ENCODE data around the gene PRTN3.
A peak's percentile ranks its signal among the peaks of the same experiment; 100 is the strongest.

Gene PRTN3

DNA sequence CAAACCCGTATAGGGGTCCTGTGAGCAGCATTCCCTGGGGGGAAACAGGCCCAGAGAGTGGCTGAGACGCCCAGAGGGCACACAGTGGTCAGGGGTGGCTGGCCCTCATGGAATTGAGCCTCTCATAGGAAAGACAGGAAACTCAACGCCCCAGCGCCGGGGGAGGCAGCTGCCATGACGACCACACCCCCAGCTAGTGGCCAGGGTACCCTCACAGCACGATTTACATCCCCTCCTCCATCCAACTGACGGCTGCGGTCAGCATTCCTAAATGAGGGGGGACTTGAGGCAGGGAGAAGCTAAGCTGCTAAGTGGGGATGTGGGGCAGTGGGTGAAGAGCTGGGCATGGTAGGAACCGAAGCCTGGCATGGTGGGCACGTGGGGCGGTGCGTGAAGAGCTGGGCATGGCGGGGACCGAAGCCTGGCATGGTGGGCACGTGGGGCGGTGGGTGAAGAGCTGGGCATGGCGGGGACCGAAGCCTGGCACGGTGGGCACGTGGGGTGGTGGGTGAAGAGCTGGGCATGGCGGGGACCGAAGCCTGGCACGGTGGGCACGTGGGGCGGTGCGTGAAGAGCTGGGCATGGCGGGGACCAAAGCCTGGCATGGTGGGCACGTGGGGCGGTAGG lies 42.2 kb downstream of the PRTN3 start:
- H3K18ac ChIP-seq (ENCODE audit: low read length) = no peak overlapping the region
- H3K56ac ChIP-seq (ENCODE audit: low read length) = no peak overlapping the region
- no peak overlapping the region for H3K9ac ChIP-seq (ENCODE audit: low read length)
- no peaks in the 10 kb centered on the region for H3K27me3 ChIP-seq (ENCODE audit: insufficient read depth, low read length, poor library complexity)
- H3K79me1 ChIP-seq (ENCODE audit: low read length) = no peaks in the 10 kb centered on the region
- H4K5ac ChIP-seq (ENCODE audit: low read length) = no peak overlapping the region
- no peak overlapping the region for H2BK5ac ChIP-seq (ENCODE audit: low read length)
- H3K27ac ChIP-seq (ENCODE audit: low read depth, low read length) = no peak overlapping the region
- no peak overlapping the region for H3K4me3 ChIP-seq (ENCODE audit: low read length)
- H3K36me3 ChIP-seq (ENCODE audit: control insufficient read depth, insufficient read depth, low read length) = peaks cover 3% of the 10 kb centered on the region
- no peak overlapping the region for H3K4ac ChIP-seq (ENCODE audit: low read depth, low read length)
- H4K8ac ChIP-seq (ENCODE audit: low read depth, low read length) = no peak overlapping the region
- H2AK5ac ChIP-seq (ENCODE audit: low read length) = no peak overlapping the region
- no peaks in the 10 kb centered on the region for H3K4me1 ChIP-seq (ENCODE audit: control insufficient read depth, low read depth, low read length)
- H3K79me2 ChIP-seq (ENCODE audit: control insufficient read depth, insufficient read depth, low read length) = no peaks in the 10 kb centered on the region
- no peak overlapping the region for H2BK120ac ChIP-seq (ENCODE audit: low read depth, low read length)
- no peak overlapping the region for H3K23ac ChIP-seq (ENCODE audit: low read length)
- no peak overlapping the region for H3K4me2 ChIP-seq (ENCODE audit: low read length)
- H2BK15ac ChIP-seq (replicated peaks; ENCODE audit: low read depth) = no peak overlapping the region
- no peak for DNase-seq
- no CpG with 5 or more reads among the region's 30 CpGs for WGBS (ENCODE audit: extremely low coverage, insufficient coverage, low lambda C conversion rate)

DNA sequence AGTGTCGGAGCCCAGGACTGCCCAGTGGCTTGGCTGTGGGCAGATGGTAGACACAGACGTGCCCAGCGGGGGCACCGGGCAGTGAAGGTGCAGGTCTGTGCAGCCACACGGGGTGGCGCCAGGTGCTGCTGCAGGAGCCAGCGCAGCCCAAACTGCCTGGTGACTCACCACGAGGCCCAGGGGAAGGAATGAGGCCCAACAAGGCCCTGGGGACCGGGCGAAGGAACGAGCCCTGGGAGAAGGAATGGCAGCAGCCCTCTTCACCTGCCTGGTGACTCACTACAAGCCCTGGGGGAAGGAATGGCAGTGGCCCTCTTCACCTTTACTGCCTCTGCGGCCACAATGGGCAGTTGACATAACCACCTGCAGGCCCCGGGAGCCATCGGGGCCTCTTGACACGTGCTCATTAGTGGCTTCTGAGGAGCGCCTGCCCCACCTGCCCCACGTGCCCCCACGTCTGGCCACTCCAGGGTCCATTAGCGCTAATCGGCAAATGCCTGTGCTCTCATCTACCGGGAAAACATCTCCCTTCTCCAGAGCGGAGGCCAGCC lies 42.9 kb downstream of the PRTN3 start:
- H3K56ac ChIP-seq (ENCODE audit: low read length) = no peak overlapping the region
- peak; percentile 82 for DNase-seq
- H3K79me2 ChIP-seq (ENCODE audit: control insufficient read depth, insufficient read depth, low read length) = no peaks in the 10 kb centered on the region
- H3K36me3 ChIP-seq (ENCODE audit: control insufficient read depth, insufficient read depth, low read length) = peaks cover 3% of the 10 kb centered on the region
- no peak overlapping the region for H3K4me3 ChIP-seq (ENCODE audit: low read length)
- no peak overlapping the region for H2AK5ac ChIP-seq (ENCODE audit: low read length)
- H3K27me3 ChIP-seq (ENCODE audit: insufficient read depth, low read length, poor library complexity) = no peaks in the 10 kb centered on the region
- no peak overlapping the region for H4K8ac ChIP-seq (ENCODE audit: low read depth, low read length)
- H4K5ac ChIP-seq (ENCODE audit: low read length) = no peak overlapping the region
- no peaks in the 10 kb centered on the region for H3K79me1 ChIP-seq (ENCODE audit: low read length)
- H3K9ac ChIP-seq (ENCODE audit: low read length) = no peak overlapping the region
- no peaks in the 10 kb centered on the region for H3K4me1 ChIP-seq (ENCODE audit: control insufficient read depth, low read depth, low read length)
- H2BK5ac ChIP-seq (ENCODE audit: low read length) = no peak overlapping the region
- no peak overlapping the region for H3K4me2 ChIP-seq (ENCODE audit: low read length)
- H2BK15ac ChIP-seq (replicated peaks; ENCODE audit: low read depth) = no peak overlapping the region
- no peak overlapping the region for H3K4ac ChIP-seq (ENCODE audit: low read depth, low read length)
- H3K27ac ChIP-seq (ENCODE audit: low read depth, low read length) = no peak overlapping the region
- no peak overlapping the region for H3K23ac ChIP-seq (ENCODE audit: low read length)
- H2BK120ac ChIP-seq (ENCODE audit: low read depth, low read length) = no peak overlapping the region
- no peak overlapping the region for H3K18ac ChIP-seq (ENCODE audit: low read length)
- whole genome bisulfite sequencing (ENCODE audit: extremely low coverage, insufficient coverage, low lambda C conversion rate) = no CpG with 5 or more reads among the region's 22 CpGs

DNA sequence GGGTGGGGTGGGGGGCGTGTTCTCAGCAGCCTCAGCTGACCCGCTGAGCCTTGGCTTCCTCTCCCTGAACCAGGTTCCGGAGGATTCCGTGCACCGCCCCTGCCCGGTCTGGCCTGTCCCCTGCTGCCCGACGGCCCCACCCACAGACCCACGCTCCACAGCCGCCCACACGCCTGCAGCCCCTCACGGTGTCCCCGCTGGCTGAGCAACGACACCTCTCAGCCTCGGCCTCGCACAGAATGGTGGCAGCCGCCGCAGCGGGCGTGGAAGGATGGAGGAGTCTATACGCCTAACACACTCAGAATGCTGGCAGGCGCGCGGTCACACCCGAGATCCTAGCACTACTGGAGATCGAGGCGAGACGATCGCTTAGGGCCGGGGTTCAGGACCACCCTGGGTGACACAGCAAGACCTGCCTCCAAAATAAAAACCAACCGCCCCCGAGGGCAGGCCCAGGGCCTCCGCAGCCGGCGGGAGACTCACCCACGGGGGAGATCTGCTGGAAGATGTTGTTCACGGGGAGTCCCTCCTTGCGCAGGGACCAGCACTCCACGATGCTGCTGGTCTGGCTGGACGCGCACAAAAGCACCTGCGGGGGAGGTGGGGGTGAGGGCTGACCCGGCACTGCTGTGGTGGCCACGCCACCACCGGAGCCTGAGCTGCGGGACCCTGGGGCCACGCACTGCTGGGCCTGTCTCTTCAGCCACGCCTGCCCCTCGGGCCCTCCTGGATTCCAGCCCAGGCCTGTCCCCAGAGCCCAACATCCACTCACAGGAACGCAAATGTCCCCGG lies 43.8 kb downstream of the PRTN3 start:
- Histone ChIP-seq H4K8ac (ENCODE audit: low read depth, low read length) (no peak overlapping the region), H2BK5ac (ENCODE audit: low read length) (no peak overlapping the region), H3K27ac (ENCODE audit: low read depth, low read length) (no peak overlapping the region), H3K4ac (ENCODE audit: low read depth, low read length) (no peak overlapping the region), H3K9ac (ENCODE audit: low read length) (no peak overlapping the region), H3K27me3 (ENCODE audit: insufficient read depth, low read length, poor library complexity) (no peaks in the 10 kb centered on the region), H3K23ac (ENCODE audit: low read length) (no peak overlapping the region), H3K4me1 (ENCODE audit: control insufficient read depth, low read depth, low read length) (no peaks in the 10 kb centered on the region), H3K79me2 (ENCODE audit: control insufficient read depth, insufficient read depth, low read length) (no peaks in the 10 kb centered on the region), H3K4me2 (ENCODE audit: low read length) (no peak overlapping the region), H3K36me3 (ENCODE audit: control insufficient read depth, insufficient read depth, low read length) (peaks cover 3% of the 10 kb centered on the region), H3K4me3 (ENCODE audit: low read length) (no peak overlapping the region), H3K56ac (ENCODE audit: low read length) (no peak overlapping the region), H2AK5ac (ENCODE audit: low read length) (no peak overlapping the region), H2BK120ac (ENCODE audit: low read depth, low read length) (no peak overlapping the region), H3K18ac (ENCODE audit: low read length) (no peak overlapping the region), H2BK15ac (replicated peaks; ENCODE audit: low read depth) (no peak overlapping the region), H4K5ac (ENCODE audit: low read length) (no peak overlapping the region), H3K79me1 (ENCODE audit: low read length) (no peaks in the 10 kb centered on the region)
- DNase-seq = no peak
- no CpG with 5 or more reads among the region's 51 CpGs for WGBS (ENCODE audit: extremely low coverage, insufficient coverage, low lambda C conversion rate)

DNA sequence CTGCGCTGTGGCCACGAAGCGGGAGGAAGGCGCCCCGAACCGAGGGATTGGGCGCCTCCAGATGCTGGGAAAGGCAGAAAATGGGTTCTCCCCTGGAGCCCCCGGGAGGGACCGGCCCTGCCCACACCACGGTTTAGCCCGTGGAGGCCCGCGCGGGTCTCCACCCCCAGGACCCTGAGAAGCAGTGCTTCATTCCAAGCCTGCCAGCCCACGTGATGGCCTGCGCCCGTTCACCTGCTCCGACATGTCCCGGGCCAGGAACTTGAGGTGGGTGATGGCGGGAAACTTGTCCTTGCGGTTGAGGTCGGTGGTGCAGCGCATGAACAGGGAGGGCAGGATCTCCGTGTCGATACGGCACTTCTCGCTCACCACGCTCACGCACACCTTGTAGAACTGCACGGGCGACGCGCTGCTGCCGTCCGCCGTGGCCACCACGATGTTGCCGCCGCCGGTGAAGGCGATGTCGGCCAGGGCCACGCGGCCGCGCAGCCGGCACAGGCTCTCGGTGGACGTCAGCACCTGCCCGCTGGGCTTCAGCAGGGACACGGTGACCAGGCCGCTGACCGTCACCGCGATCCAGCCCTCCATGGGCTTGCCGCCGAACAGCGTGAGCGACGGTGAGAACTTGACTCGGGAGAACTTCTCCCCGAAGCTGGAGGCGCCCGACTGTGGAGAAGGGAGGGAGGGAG lies 44.9 kb downstream of the PRTN3 start:
- no peak overlapping the region for H3K27ac ChIP-seq (ENCODE audit: low read depth, low read length)
- no CpG with 5 or more reads among the region's 64 CpGs for WGBS (ENCODE audit: extremely low coverage, insufficient coverage, low lambda C conversion rate)
- no peak overlapping the region for H3K4ac ChIP-seq (ENCODE audit: low read depth, low read length)
- H3K56ac ChIP-seq (ENCODE audit: low read length) = no peak overlapping the region
- peaks cover 3% of the 10 kb centered on the region for H3K36me3 ChIP-seq (ENCODE audit: control insufficient read depth, insufficient read depth, low read length)
- no peak overlapping the region for H3K23ac ChIP-seq (ENCODE audit: low read length)
- no peak overlapping the region for H2BK120ac ChIP-seq (ENCODE audit: low read depth, low read length)
- no peaks in the 10 kb centered on the region for H3K79me2 ChIP-seq (ENCODE audit: control insufficient read depth, insufficient read depth, low read length)
- no peak overlapping the region for H2AK5ac ChIP-seq (ENCODE audit: low read length)
- no peak overlapping the region for H3K18ac ChIP-seq (ENCODE audit: low read length)
- no peak overlapping the region for H3K4me2 ChIP-seq (ENCODE audit: low read length)
- H4K5ac ChIP-seq (ENCODE audit: low read length) = no peak overlapping the region
- no peak overlapping the region for H3K4me3 ChIP-seq (ENCODE audit: low read length)
- no peak overlapping the region for H2BK5ac ChIP-seq (ENCODE audit: low read length)
- no peaks in the 10 kb centered on the region for H3K27me3 ChIP-seq (ENCODE audit: insufficient read depth, low read length, poor library complexity)
- no peak overlapping the region for H3K9ac ChIP-seq (ENCODE audit: low read length)
- no peaks in the 10 kb centered on the region for H3K79me1 ChIP-seq (ENCODE audit: low read length)
- DNase-seq = no peak
- H2BK15ac ChIP-seq (replicated peaks; ENCODE audit: low read depth) = no peak overlapping the region
- no peak overlapping the region for H4K8ac ChIP-seq (ENCODE audit: low read depth, low read length)
- no peaks in the 10 kb centered on the region for H3K4me1 ChIP-seq (ENCODE audit: control insufficient read depth, low read depth, low read length)

DNA sequence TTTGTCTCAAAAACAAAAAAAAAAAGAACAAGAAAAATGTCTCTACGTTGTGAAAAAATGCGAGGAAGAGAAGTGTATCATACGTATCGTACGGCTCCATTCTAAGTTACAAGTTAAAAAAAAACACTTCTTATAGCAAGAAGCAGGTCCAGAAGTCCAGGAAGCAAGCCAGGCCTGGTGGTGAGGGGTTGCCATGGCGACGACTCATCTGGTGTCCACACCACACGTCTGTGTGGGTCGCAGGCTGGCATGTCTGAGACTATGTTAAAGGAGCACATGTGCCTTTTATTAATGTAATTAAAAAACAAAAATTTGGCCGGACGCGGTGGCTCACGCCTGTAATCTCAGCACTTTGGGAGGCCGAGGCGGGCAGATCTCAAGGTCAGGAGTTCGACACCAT lies 46.3 kb downstream of the PRTN3 start:
- H3K27me3 ChIP-seq (ENCODE audit: insufficient read depth, low read length, poor library complexity) = no peaks in the 10 kb centered on the region
- no peak overlapping the region for H3K56ac ChIP-seq (ENCODE audit: low read length)
- H2AK5ac ChIP-seq (ENCODE audit: low read length) = no peak overlapping the region
- H3K36me3 ChIP-seq (ENCODE audit: control insufficient read depth, insufficient read depth, low read length) = peaks cover 2% of the 10 kb centered on the region
- H4K8ac ChIP-seq (ENCODE audit: low read depth, low read length) = no peak overlapping the region
- no peak overlapping the region for H3K23ac ChIP-seq (ENCODE audit: low read length)
- WGBS (ENCODE audit: extremely low coverage, insufficient coverage, low lambda C conversion rate) = no CpG with 5 or more reads among the region's 16 CpGs
- no peaks in the 10 kb centered on the region for H3K79me1 ChIP-seq (ENCODE audit: low read length)
- no peak overlapping the region for H3K9ac ChIP-seq (ENCODE audit: low read length)
- H2BK120ac ChIP-seq (ENCODE audit: low read depth, low read length) = no peak overlapping the region
- H3K79me2 ChIP-seq (ENCODE audit: control insufficient read depth, insufficient read depth, low read length) = peaks cover under 1% of the 10 kb centered on the region
- H3K4me3 ChIP-seq (ENCODE audit: low read length) = no peak overlapping the region
- H2BK15ac ChIP-seq (replicated peaks; ENCODE audit: low read depth) = no peak overlapping the region
- no peak overlapping the region for H3K18ac ChIP-seq (ENCODE audit: low read length)
- no peak overlapping the region for H4K5ac ChIP-seq (ENCODE audit: low read length)
- no peaks in the 10 kb centered on the region for H3K4me1 ChIP-seq (ENCODE audit: control insufficient read depth, low read depth, low read length)
- H2BK5ac ChIP-seq (ENCODE audit: low read length) = no peak overlapping the region
- H3K27ac ChIP-seq (ENCODE audit: low read depth, low read length) = no peak overlapping the region
- no peak overlapping the region for H3K4ac ChIP-seq (ENCODE audit: low read depth, low read length)
- DNase-seq = peak; percentile 65
- H3K4me2 ChIP-seq (ENCODE audit: low read length) = no peak overlapping the region

Measured in mesendoderm (in vitro differentiated cells).